Activated effector memory CD4-positive, alpha-beta T cell treated with anti-CD3 and anti-CD28 coated beads, Interleukin-2, amount 50 U/mL, for 16 hours (primary cell): Measurements from ENCODE around the gene ZNF605.
"Not testable (repeated sequence)": the region's sequence is repeated elsewhere in the genome, so short reads cannot be mapped to it uniquely, and the experiment has no call there.

Experiments used
- DNase-seq: peaks from one replicate; pipeline ENCODE4 v3.0.0-alpha.2; 2020

Gene ZNF605

DNA sequence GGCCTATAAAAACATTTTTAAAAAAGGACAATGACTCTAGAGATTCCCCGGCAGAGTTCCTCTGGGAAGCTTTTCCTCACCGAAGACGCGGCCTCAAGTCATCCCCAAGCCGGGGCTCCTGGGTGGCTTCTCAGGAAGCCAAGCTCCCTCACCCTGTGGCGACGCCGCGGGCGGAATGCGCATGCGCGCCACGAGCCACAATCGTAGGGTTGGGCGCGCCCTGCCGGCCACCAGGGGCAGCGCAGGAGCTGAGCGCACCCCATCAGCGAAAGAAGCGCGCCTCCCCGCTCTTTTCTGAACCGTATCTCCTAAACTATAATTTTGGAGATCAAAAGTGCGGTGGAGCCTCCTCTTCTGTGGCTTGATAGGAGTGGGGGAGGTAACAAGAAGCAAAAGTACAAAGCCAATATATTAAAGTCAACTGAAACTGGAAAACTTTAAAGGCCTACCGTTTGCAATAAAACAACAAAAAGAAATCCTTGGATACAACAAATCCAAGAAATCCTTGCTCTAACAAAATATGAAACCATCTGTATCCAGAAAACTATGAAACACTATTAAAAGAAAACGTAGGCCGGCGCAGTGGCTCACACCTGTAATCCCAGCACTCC lies 51.3 kb downstream of the ZNF605 start:
- DNase-seq, result peak; percentile 96

DNA sequence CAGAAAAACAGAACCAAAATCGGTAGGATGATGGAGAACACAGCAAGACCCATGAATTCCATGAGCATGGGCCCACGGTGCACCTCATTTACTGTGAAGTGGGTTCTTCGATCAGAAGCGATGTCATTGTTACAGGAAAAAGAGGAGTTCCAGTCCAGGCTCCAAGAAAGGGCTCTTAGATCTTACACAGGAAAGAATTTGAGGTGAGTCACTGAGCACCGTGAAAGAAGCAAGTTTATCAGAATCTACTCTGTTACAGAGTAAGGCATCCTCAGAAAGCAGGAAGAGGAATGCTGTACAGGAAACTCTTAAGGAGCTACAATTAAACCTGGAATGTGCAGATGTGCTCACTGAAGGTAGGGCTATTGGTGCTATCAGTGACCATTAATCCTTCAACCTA lies 57.1 kb downstream of the ZNF605 start:
- no peak for DNase-seq

GRCh38 chr12:132888852-132889251 lies 67.3 kb downstream of the ZNF605 start:
- no peak for DNase-seq

GRCh38 chr12:132887513-132888351 lies 68.4 kb downstream of the ZNF605 start, which contains the start of gene CHFR:
Gene CHFR (minus strand): TSS chr12:132887605. CDS start chr12:132887328, 277 bp downstream.
- DNase-seq, result peak; percentile 98

GRCh38 chr12:132886529-132887477 lies 69.3 kb downstream of the ZNF605 start:
- no peak for DNase-seq

DNA sequence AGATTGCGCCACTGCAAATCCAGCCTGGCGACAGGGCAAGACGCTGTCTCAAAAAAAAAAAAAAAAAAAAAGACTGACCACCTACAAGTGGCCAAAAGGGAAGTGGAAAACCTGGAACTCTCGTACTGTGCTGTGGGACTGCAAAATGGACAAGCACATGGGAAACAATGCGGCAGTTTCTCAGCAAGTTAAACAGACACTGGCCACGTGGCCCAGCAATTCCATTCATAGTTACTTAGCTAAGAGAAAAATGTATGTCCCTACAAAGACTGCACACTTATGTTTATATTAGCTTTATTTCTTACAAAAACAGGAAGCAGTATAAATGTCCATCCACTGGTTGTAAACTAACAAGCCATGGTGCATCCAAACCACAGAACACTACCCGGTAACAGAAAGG lies 74.3 kb downstream of the ZNF605 start:
- no peak for DNase-seq

DNA sequence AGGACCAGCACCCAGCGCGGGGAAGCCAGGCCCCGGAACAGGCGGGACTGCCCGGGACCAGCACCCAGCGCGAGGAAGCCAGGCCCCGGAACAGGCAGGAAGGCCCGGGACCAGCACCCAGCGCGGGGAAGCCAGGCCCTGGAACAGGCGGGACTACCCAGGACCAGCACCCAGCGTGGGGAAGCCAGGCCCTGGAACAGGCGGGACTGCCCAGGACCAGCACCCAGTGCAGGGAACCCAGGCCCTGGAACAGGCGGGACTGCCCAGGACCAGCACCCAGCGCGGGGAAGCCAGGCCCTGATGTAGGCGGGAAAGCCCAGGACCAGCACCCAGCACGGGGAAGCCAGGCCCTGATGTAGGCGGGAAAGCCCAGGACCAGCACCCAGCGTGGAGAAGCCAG lies 81.5 kb downstream of the ZNF605 start:
- not testable (repeated sequence) for DNase-seq

- no peak for DNase-seq
Measured at GRCh38 chr12:132874175-132874574, 81.9 kb downstream of the ZNF605 start.

DNA sequence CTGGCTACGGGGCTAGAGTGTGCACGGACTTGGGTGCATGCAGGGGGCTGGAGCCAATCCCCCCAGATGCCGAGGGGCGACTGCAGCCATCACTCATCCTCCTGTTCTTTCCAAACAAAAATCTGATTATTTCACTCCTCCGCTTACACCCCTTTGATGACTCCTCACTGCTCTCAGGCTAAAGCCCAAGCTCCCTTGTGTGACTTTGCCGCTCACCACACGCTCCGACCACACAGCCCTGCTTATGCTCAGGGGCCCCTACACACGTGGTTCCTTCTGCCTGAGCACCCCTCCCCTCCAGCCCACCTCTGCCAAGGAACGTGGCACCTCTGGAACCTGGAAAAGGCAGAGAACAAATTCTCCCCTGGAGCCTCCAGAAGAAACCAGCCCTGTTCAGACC lies 82.4 kb downstream of the ZNF605 start:
- no peak for DNase-seq

GRCh38 chr12:132872975-132873421 lies 83.1 kb downstream of the ZNF605 start:
- DNase-seq, result no peak

DNA sequence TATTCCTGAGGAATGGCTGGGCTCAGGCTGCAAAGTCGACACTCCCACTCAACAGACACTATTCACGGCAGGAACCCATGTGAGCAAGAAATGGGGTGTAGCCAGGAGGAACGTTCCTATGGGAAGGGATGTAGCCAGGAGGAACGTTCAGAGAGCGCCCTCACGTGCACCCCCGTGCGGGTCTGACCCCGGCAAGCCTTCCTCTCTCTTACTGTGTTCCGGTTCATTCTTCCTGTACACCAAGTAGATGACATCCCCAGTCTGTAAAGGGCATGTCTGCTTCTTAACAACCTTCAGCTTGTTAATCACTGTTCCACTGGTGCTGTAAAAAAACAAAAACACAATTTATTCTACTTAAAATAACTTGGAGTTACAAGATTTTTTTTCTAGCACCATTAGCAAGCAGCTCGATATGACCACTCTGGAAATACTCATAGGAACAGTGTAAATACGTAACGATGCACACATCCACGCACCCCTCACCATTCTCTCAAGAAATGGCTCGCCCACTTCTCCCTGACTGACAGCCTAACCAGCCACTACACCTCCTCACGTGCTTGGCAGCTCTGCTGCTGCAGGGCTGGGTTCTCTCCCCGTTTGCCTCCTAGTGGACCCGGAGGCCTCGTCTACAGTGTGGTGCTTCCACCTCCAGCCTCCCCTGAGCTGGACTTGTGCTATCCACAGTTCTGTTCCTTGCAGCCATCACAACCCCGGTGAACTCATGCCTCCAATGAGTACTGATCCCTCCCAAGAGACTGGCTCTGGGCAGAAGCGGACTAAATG lies 83.8 kb downstream of the ZNF605 start:
- no peak for DNase-seq

GRCh38 chr12:132869551-132869950 lies 86.6 kb downstream of the ZNF605 start:
- no peak for DNase-seq
